Measurements from ENCODE around the gene WARS2.

GRCh38 chr1:119139403-119139802 lies 1.1 kb downstream of the WARS2 start:
- no peak for TF ChIP-seq EZH2 (IDR thresholded peaks at IDR 0.05; ENCODE audit: low read depth)
- no peak for TF ChIP-seq CTCF (conservative IDR thresholded peaks at IDR 0.05)

All from PC-9 (cell line).